ENCODE data around the gene PIGS.
"Not testable (repeated sequence)": the region's sequence is repeated elsewhere in the genome, so short reads cannot be mapped to it uniquely, and the experiment has no call there.

PIGS gene

DNA sequence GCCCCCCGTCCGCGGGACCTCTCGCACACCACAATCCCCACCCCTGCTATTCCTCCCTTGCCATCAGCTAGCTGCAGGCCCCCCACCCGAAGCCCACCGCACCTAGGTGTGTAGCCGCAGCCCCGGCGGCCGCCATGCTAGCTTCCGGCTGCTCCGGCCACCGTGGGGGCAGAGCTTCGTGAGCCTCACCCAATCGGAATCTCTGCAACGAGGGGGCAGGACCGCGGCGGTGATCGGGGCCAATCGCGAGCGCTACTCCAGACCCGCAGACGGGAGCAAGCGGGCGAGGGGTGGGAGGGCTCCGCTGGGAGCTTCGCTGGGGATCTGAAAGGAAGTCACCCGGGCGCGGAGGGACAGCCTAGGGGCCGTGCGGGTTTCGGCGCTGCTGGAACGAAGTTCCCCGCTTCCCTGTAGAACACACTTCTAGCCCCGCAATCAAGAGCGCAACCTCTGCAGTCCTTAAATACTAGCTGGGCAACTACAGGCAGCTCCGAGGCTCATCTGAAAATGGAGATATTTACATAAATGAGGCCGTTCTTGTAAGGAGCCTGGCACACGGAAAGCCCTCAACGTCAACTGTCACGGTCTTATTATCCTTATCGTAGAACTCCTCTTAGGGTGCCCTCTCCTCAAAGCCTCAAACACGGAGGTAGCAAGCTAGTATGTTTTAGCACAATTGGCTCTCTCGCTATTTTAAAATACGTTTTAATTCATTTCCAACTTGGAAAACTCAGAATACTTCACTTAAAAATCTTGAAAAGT, at the start of gene PIGS:
PIGS (minus strand) TSS at position 164 of the 762 bp plus-strand sequence; CDS start at position 136, 28 bp downstream.
- DNase-seq (ENCODE audit: low spot score) (peak; percentile 81), FAIRE-seq (peak; percentile 30)

DNA sequence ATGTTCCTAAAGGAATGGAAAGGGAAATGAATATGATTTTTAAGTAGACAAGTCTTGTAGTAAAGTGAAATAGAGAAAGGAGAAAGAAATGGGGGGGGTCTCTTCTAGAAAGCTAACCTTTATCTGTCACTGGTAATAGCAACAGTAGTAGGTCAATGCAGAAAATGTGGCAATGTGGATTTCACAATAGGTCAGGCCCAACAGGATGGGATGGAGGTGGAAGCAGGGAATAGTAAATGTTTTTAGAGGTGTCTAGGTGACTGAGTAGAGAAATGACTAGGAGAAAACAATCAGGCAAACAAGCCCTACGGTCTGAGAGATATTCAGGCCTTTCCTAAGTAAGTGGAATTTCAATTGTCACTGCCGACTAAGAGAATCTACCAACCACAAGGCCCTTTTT, 48.7 kb upstream of the PIGS start:
- FAIRE-seq (no peak), DNase-seq (ENCODE audit: low spot score) (no peak)

DNA sequence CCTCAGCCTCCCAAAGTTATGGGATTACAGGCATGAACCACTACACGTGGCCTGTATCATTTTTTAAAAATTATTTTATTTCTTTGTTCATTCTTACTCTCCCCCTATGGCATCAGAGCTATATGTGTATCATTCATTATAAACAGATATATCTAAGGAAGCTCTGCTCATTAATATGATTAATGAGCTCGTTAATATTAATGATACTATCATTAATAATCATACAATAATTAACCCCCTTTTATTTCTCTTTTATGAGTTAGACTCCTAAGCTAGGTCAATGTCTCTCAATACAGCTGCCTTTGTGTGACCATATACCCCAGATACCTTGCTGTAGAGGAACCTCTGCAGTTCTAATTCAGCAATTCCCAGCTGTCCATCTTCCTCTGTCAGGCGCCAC, 47.1 kb upstream of the PIGS start:
- FAIRE-seq (no peak), DNase-seq (ENCODE audit: low spot score) (no peak)

DNA sequence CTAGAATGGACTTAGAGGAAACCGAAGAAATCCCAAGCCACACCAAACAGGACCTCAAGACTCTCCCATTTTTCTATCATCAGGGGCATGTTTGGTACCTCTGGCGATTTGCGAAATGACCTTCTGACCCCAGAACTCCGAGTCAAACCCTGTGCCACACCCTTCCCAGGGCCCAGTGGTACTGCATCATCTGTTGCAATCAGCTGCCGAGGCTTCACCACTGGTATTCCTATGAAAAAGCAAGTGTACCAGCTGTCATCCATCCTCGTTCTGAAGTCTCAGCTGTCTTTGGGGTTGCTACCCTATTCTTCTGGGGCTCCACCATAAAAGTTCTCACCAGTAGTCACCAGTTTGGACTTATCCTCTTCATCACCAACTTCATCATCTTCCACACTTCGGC, 45.0 kb upstream of the PIGS start:
- FAIRE-seq, result no peak
- DNase-seq (ENCODE audit: low spot score), result no peak

DNA sequence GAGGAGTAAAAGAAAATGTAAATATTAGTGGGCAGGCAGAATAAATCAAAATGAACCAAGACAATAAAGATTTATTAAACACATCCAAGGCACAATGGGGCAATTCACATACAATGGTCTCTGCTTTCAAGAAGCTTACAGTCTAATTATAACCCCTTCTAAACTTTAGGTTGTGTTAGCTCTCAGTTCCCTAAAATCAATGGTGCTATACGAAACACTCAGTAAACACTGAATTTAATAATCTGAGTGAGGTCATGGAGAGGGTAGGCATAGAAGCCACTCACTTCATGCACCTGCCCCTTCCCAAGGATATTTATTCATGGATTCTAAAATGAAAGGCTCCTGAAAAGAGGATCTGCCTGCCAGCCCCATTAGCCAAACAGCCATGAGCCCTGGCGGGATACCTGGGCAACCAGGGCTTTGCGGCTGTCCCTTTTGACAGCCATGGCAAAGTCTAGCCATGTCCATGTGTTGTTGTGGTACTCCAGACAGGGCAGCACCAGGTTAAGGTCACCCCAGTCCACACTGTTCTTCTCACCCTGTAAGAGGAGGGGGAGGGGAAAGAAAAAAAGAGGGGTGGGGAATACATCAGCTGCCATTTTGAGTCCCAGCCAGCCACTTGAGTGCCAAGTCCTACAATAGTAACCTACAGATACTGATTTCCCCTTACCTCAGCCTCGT, 44.1 kb upstream of the PIGS start:
- no peak for DNase-seq (ENCODE audit: low spot score)
- no peak for FAIRE-seq

DNA sequence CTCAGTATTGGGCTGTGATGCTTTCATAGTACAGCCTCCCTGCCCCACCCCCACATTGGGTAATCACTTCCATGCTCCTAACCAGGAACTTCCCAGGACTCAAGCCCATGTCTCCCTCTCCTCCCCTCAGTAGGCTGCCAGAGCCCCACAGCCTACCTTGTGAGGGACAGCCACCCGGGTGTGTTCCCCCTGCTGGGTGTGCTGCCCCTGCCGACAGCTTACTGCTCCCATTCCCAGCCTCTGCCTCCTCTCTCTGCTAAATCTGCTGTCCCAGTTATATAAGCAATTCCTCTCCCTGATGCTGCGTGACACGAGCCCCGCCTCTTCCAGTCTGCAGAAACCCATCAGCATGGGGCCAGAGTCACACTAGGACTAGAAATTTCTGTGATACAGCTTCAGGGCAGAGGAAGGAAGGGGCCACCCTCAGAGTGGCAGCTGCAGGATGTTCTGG, 42.6 kb upstream of the PIGS start, which contains the start of gene RSKR:
RSKR (minus strand) TSS at position 255 of the 451 bp plus-strand sequence; CDS start at position 231, 24 bp downstream.
- no peak for DNase-seq (ENCODE audit: low spot score)
- FAIRE-seq, result no peak

DNA sequence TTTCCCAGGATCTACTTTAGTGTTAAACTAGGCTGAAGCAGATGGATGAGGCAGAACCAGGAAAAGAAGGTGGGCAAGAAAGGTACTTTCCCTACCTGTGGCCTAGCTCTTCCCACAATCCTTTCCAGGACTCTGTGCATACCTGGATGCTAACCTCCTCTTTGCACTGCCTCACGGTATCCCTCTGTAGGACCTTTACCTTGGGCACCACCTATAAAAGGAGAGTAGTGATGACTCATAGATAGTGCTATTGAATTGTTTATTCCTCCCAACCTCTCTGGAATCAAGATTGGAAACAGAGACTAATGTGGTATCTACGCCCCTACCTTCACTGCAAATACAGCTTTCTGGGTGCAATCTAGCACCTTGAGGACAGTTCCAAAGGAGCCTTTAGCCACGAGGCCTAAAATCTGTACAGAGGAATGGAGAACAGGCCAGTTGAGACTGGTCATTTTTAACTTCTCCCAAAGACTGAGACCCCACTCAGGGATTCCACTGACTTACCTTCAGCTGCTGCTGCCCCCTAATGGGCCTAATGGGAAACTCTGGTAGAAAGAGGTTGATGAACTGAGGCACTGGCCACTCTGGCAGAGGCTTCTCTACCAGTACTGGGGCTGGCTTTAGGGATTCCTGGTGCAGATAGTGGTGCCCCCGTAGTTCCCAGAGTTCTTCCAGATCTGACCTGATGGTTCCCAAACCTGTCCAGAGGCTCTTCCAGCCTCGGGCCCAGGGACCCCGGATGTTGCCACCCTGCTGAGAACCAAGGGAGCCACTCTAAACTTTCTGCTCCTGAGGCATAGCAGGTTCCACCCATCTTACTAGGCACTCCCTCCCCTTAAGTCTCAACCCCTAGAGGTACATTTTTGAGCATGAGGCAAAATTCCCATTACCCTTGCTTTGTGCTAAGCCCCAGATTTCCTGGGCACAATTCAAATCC, 41.9 kb upstream of the PIGS start:
- DNase-seq (ENCODE audit: low spot score), result no peak
- FAIRE-seq, result no peak

DNA sequence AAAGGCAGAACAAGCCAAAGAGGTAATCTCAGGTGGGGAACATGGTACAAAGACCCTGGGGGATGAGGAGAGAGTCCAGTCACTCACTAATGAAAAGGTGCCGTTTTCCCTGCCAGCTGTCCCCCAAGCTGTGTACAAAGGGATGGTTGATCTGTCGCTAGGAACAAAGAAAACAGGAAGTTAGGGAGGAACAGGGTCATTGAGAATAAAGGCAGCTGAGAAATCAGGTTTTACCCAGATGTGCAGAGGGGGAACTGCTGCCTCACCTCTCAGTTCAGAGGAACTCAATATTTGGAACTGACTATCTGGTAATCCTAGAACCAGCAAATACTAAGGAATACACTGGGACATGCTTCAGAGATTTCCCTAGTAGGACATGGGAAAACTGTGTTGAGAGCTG, 41.2 kb upstream of the PIGS start:
- FAIRE-seq, result no peak
- no peak for DNase-seq (ENCODE audit: low spot score)

DNA sequence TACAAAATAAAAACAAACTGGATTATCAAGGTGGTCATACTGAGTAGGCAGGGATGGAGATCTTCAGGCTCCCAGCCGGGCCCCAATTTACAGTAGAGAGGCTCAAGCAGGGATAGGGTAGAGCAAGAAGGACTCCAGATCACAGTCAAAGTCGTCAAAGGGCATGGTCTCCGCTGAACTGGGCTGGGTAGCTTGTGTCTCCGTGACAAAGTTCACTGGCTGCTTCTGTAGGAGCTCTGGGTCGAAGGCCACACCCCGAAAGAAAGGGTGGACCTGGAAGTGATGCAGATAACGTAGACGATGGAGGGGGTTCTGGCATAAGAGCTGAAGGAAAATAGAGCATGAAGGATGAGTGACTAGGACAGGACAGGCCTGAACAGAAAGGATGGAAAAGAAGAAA, 39.1 kb upstream of the PIGS start:
- DNase-seq (ENCODE audit: low spot score) (no peak), FAIRE-seq (no peak)

DNA sequence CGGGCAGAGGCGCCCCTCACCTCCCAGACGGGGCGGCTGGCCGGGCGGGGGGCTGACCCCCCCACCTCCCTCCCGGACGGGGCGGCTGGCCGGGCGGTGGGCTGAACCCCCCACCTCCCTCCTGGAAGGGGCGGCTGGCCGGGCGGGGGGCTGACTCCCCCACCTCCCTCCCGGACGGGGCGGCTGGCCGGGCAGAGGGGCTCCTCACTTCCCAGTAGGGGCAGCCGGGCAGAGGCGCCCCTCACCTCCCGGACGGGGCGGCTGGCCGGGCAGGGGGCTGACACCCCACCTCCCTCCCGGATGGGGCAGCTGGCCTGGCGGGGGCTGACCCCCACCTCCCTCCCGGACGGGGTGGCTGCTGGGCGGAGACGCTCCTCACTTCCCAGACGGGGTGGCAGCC, 32.7 kb upstream of the PIGS start:
- FAIRE-seq; DNase-seq (ENCODE audit: low spot score): not testable (repeated sequence)

DNA sequence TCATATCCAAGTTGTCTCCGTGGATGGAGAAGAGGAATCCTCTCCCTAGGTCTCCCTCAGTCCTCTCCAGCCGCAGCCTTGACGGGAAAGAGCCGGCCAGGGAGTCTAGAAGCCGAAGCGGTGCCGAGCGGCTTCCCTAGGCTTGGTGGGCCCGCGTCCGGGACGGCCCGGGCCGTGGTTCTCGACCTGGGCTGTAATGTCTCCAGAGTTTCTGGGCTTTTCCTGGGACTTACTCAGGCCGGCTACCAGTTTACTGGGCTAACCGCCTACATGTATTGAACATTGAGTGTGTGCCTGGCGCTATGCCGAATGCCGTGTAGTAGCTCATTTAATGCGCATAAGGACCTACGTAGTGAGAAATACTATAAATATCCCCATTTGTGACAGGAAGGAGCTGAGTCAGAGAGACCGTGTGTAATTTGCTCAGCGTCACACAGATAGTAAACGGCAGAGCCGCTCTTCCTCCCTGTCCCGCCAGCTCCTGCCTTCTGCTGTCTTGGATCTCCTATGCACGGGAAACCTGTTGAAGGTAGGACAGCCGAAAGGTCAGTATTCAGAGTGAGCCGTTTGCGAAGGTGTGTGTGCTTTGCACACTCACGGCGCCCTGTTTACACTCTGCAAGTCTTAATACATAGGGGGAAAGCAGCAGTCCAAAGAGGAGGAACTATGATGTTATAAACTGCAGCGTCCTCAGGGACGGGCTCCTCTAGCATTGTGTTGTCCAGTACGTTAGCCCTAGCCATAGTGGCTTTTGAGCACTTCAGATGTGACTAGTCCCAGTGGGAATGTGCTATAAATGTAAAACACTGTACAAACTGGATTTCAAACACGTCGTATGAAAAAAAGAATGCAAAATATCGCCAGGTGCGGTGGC, 28.2 kb upstream of the PIGS start:
- FAIRE-seq (no peak), DNase-seq (ENCODE audit: low spot score) (peak; percentile 90)

DNA sequence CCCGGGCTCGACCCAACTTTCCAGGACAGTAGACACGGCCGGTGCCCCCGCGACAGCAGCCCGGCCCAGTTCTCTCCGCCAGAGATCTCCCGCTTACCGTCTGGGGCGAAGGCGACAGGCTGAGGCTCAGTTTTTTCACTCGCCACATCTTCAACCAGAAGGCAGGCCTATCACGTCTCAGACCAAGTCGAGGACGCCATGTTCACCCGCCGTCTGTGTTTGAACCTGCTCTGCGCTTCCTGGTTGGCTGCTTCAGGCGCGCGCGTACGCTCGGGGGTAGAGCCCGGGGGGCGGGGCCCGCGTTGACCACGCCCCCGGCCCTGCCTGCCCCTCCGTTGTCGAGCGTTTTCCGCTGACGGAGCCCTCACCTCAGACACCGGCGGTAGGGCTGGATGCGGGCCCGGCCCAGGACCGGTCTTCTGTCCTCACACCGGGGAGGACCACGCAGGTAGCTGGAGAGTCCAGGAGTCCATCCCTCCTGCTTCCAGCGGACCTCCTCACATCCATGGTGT, 27.5 kb upstream of the PIGS start, which contains the start of gene SPAG5:
SPAG5 (minus strand) TSS at position 227 of the 512 bp plus-strand sequence; CDS start at position 148, 79 bp downstream.
- FAIRE-seq (peak; percentile 45), DNase-seq (ENCODE audit: low spot score) (peak; percentile 88)

DNA sequence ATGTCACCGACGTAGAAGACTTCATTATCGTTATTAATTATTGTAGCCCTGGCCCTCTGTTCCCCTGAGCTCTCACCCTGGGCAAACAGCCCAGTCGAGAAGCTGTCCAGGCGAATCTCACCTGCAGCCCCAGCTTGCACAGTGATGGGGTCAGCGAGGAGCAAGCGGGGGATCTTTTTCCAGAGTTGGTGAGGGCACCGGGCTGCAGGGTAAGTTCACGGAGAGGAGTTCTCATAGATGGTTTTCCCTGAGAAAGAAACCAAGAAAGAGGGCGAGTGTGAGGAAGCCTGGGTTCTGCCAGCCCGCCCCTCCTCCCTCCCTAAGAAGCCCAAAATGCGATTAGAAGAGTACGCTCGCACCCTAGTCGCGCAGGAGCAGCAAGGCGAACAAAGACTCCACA, 27.1 kb upstream of the PIGS start:
- FAIRE-seq, result no peak
- DNase-seq (ENCODE audit: low spot score), result no peak

DNA sequence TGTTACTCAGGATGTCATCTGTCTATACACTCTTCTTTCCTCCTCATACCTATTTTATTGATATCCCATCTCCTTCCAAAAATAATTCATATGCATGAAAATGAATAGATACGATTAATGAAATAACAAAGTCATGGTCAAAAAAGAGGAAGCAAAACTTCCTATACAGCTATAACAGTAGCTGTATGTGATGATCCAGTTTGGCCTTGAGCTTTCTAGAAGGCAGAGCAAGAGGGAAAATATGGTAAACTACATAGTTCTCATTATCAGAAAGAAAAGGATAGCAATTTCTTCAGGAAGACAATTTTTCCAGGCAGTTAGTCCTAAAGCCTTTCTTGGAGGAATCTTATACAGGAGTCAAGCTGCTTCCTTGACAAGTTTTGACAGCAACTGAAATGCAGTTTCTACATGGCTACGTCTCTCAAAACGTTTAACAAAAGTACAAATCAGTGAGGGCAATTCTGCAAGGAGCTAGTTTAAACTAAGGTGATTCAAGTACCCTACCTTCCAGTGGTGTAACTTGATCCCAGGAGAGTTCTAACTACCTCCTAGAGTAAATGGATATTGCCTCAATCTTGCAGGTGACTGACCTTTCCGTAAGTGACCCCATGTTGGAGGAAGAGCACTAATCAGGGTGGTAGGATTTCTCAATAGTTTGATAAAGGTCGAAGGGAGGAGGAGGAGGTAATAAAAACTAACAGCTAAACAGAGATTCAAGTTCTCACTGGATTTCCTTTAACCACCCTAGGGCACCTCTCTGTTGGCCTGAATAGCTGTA, 26.5 kb upstream of the PIGS start:
- DNase-seq (ENCODE audit: low spot score) (no peak), FAIRE-seq (no peak)

DNA sequence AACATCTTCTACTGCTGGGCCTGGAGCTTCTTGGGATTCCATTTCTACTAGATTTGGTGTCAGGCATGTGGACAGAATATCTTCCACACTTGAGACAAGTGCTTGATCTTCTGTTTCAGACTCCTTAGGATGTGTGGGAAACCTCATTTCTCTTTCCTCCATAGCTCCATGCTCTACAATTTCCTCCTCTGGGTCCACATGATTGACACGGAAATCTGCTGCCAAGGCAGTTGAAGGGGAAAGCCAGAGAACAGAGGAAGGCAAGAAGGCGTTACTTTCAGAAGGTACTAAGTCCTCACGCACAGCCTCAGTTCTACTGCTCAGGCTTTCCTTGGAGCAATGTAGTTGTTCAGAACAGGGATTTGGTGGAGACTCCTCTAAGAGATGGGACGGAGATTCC, 20.9 kb upstream of the PIGS start:
- no peak for DNase-seq (ENCODE audit: low spot score)
- FAIRE-seq, result no peak

DNA sequence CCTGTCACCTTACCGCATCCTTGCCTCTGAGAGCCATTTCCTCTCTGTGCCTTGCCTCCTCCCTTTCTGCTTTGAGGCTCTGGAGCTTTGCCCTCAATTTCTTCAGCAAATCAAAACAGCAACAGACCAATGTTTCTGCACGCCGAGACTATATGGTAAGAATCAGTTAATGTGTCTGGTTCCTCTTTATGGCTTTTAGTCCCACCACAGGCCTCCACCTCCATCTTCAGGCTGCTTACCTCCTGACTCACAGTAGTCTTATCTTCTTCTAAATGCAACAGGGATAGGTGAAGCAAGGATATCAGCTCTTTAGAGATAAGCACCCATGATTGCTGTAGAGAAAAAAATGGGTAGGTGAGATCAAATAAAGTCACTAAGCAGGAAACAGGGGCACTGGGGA, 14.5 kb upstream of the PIGS start:
- DNase-seq (ENCODE audit: low spot score), result no peak
- FAIRE-seq, result no peak

DNA sequence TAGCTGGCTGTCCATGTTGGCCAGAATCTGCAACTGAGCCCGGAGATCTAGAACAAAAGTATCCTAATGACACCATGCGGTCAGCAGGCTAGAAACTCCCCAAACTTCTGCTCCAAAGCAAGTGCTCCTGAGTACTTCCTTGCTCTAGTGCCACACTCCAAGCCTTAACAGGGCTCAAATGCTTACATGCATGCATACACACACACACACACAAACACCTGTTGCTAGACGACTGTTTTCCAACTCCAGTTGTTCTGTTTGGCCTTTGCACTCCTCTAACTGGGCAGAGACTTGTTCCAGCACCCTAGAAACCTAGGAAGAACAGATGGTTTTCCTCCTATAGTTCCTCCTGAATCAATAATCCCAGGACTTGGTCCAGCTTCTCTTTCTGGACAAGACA, 13.1 kb upstream of the PIGS start:
- DNase-seq (ENCODE audit: low spot score) (no peak), FAIRE-seq (no peak)

DNA sequence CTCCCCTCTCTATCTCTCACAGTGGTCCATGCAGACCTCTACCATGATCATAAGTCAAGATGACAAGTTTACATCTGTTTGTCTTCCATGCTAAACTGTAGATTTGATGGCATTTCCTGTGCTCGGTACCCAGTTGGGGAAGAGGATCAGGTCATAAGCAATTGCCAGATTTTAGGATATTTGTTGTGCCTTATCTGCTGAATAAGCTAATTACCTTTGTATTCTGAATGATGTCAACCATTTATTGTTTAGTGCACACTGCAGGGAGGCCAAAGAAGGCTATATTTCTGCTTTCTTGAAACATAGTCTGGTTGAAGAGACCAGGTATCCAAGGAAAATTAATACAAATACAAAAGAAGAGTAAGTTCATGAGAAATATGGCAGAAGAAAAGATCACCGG, 11.2 kb upstream of the PIGS start:
- no peak for DNase-seq (ENCODE audit: low spot score)
- FAIRE-seq, result no peak

DNA sequence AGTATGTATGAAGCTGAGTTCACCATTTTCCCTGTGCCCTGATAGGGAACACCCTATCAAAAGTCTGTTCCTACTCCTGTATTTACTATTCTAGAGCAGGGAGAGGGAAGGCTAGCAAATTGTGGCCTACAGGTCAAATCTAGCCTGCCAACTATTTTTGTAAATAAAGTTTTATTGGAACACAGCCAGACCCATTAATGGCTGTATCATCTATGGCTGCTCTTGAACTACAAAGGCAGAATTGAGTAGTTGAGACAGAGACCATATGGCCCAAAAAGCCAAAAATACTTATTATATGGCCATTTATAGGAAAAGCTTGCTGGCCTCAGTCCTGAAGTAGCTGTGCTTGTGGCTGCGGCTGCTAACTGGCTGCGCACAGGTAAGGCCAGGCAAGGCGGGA, 9.6 kb upstream of the PIGS start:
- FAIRE-seq, result no peak

DNA sequence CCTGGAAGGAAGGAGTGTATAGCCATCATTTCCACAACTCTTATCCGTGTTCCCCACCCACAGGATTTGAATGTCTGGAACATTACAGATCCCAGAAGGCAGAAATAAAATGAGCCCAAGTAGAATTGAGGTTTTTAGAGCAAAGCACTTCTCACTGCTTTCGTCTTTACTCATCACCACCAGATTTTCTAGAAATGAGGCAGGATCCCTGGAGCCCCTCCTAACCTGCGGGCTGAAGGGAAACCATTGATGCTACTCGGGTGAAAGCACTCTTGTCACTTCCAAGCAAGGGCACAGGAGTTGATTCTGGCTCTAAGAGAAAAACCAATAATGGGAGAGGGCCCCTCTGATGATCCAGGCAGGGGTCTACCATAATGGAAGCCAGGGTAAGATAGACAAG, 8.2 kb upstream of the PIGS start:
- DNase-seq (ENCODE audit: low spot score) (no peak), FAIRE-seq (no peak)

More for the DNA sequence above, 9.6 kb upstream of the PIGS start:
- no peak for DNase-seq (ENCODE audit: low spot score)
